GM12874 (cell line): ENCODE measurements around the gene RGS10.

Experiments
- TF ChIP-seq, protein P1 (sequence below): IDR thresholded peaks from 2 replicates; pipeline ENCODE4 v1.5.1; 2011; ENCODE audit warnings: low read depth, mild to moderate bottlenecking, control low read depth, low read length, moderate library complexity; ENCODE audit not compliant: insufficient read depth

Gene RGS10, protein sequence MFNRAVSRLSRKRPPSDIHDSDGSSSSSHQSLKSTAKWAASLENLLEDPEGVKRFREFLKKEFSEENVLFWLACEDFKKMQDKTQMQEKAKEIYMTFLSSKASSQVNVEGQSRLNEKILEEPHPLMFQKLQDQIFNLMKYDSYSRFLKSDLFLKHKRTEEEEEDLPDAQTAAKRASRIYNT

DNA sequence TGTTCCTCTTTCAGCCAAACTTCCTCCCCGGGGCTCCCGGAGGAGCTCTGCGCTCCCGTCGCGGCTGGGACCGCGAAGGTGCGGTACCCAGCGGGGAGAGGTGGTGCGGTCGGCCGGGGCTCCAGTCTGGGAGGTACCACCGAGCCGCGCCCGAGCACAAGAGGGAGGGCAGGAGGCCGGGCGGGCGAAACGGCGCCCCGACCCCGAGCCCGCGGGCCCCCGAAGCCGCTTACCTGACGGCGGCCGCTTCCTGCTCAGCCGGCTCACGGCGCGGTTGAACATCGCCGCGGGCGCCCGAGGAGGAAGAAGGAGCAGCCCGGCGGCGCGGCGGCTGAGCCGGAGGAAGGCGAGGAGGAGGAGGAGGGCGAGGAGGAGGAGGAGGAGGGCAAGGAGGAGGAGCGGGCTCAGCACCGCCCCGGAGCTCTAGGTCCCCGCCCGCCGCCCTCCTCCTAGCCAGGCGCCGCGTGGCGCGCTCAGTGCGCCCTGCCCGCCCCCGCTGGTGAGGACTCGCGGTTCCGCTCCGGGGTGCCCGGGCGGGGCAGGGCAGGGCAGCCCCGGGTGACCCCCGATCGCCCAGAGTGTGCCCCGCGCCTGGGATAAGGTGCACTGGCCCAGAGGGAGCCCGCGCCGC is at the start of gene RGS10:
Gene RGS10 (minus strand): TSS at position 363 of the 631 bp plus-strand sequence. CDS start 81 bp downstream, at position 282.
- TF ChIP-seq, protein P1, sequence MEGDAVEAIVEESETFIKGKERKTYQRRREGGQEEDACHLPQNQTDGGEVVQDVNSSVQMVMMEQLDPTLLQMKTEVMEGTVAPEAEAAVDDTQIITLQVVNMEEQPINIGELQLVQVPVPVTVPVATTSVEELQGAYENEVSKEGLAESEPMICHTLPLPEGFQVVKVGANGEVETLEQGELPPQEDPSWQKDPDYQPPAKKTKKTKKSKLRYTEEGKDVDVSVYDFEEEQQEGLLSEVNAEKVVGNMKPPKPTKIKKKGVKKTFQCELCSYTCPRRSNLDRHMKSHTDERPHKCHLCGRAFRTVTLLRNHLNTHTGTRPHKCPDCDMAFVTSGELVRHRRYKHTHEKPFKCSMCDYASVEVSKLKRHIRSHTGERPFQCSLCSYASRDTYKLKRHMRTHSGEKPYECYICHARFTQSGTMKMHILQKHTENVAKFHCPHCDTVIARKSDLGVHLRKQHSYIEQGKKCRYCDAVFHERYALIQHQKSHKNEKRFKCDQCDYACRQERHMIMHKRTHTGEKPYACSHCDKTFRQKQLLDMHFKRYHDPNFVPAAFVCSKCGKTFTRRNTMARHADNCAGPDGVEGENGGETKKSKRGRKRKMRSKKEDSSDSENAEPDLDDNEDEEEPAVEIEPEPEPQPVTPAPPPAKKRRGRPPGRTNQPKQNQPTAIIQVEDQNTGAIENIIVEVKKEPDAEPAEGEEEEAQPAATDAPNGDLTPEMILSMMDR: no peak

DNA sequence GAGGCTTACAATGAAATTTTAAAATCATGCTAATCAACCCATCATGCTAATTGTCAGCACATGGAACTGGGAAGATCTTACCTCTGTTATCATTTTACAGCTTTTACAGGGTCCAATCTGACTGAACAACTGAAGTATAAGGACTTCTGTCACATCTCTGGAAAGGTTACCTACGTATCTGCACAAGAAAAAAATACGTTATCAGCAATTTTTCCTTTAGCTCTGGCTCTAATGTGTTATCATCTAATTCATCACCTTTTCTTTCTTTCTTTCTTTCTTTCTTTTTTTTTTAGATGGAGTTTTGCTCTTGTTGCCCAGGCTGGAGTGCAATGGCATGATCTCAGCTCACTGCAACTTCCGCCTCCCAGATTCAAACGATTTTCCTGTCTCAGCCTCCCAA is 45.6 kb upstream of the RGS10 start:
- TF ChIP-seq, protein P1: no peak

DNA sequence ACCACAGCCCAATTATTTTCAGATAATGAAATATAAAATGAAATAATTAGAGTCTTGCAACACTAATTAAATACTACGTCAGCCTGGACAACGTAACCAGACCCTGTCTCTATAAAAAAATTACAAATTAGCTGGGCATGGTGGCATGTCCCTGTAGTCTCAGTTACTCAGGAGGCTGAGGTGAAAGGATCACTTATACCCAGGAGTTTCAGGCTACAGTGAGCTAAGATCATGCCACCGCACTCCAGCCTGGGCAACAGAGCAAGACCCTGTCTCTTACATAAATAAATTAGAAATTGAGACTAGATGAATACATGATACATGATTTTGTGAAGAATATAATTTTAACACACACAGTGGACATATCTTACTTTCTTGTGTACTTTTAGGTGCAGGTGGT is 35.8 kb upstream of the RGS10 start:
- TF ChIP-seq, protein P1: no peak

DNA sequence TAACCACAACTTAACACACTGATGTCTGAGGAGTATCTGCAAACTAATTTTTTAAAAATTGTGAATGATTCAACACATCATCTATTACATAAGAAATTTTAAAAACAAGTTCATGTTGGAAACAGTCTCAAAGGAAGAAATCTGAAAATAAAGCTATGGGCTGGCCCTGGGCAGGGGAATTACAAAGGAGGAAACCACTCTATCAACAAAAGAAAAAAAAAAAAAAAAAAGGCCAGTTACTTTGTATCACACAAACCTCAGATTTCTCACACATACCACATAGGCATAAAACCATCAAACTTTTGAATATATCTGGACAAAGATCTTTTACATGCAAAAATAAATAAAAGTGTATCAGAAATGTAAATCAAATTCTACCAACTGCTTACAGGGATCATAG is 33.5 kb upstream of the RGS10 start:
- TF ChIP-seq, protein P1: no peak

DNA sequence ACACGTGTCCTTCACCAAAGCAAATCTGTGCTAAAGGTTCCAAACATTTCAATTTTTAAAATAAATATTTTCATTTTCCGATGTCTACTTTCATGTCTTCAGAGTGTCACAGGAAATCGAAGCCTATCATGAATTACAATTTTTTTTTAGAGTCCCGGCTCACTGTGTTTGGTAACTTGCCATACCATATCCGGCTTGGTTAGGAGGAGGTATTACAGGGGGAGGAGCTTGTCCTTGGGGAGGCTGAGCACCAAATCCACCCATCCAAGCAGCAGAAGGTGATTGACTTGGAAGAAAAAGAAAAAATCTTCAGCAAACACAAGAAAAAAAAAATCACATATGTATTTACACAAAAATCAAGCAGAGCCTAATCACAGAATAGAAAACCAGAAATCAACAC is 33.0 kb upstream of the RGS10 start:
- TF ChIP-seq, protein P1: no peak

DNA sequence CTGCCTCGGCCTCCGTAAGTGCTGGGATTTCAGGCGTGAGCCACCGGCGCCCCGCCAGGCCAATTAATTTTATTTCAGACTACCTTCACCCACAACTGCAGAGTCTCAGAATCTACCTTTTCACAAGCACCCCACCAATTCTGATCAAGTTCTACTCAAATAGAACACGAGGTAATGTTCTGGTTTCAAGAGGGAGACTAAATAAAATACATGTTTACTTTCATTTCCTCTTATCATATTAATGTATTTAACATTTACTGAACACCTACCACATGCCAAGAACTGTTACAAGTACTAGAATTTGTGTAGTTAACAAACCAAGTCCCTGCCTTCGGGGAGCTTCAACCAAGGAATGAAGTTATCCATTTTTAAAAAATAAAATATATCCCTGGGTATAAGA is 25.5 kb upstream of the RGS10 start:
- TF ChIP-seq, protein P1: no peak

DNA sequence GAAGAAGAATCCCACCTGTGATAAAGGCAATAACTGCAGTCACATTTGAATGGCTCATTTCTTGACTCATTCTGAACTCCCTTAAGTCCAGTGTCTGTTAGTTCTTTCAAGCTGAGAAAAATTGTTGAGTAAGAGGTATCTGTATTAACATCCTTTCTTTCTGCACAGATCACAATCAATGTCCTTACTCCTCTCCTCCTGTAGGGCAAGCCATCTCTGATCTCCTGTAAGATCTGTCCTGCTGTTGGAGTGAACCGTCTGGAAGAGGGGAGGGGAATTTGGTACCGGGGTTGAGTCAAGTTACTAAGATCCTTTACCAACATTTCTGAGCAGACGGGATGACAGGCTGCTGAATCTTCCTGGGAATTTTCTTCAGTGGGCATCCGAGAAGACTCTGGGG is 19.6 kb upstream of the RGS10 start:
- TF ChIP-seq, protein P1: no peak
